Endothelial cell of umbilical vein (primary cell): ENCODE data around the gene RNF224. TPM values are rescaled to one million over a fixed set of nuclear protein-coding genes. Genes with fewer than 3 reads are reported as not detected.

Experiments used
- BruUV-seq: library from RNA; stranded (reverse); fragments of 400-500 nt; replicated peaks from 2 replicates; lab custom pipeline; 2021; lab: Mats Ljungman, UMichigan
- CTCF ChIA-PET: fragments of 300-600, 350-600 bp; sonication (Branson Sonifier 250); formaldehyde crosslinking; loops from one replicate; lab custom pipeline; 2021; ENCODE audit warnings: antibody characterized with exemption, inconsistent platforms; lab: Charles Lee
- POLR2A ChIA-PET: fragments of 300-600, 350-600 bp; sonication (Branson Sonifier 250); formaldehyde crosslinking; loops from one replicate; lab custom pipeline; 2021; ENCODE audit warnings: antibody characterized with exemption, inconsistent platforms; lab: Charles Lee
- DNase-seq: peaks from one replicate; pipeline ENCODE4 v3.0.0-alpha.2; 2011; ENCODE audit warnings: low read depth, low spot score
- FAIRE-seq: peaks from 2 replicates; lab custom pipeline; 2011; peaks lifted over from hg19 to GRCh38; lab: Jason Lieb, UNC
- H2AFZ ChIP-seq: 2 replicates; pipeline ENCODE4 v1.6.0; 2012; ENCODE audit warnings: low read depth, low read length, control low read depth, inconsistent platforms
- H3K27ac ChIP-seq: 2 replicates; pipeline ENCODE4 v1.5.1; 2011; ENCODE audit warnings: low read depth, mild to moderate bottlenecking, control low read depth, low read length, moderate library complexity; ENCODE audit not compliant: insufficient read depth
- H3K27me3 ChIP-seq, 2 experiments: 2 replicates each; pipeline versions ENCODE4 v1.6.0 to v1.6.1; 2011; ENCODE audit warnings: low read length in 2 of 2, mixed read lengths in 1 of 2; ENCODE audit not compliant: control insufficient read depth in 2 of 2, insufficient read depth in 2 of 2
- H3K36me3 ChIP-seq, 2 experiments: 2 replicates in 1 of 2; 3 replicates in 1 of 2; pipeline ENCODE4 v1.5.1; 2011; ENCODE audit warnings: low read length in 2 of 2, mild to moderate bottlenecking in 1 of 2, moderate library complexity in 1 of 2; ENCODE audit not compliant: control insufficient read depth in 2 of 2, insufficient read depth in 2 of 2; ENCODE audit errors: extremely low read depth in 1 of 2
- H3K4me1 ChIP-seq: 3 replicates; pipeline ENCODE4 v1.5.1; 2011; ENCODE audit warnings: mild to moderate bottlenecking, low read length; ENCODE audit not compliant: control insufficient read depth, insufficient read depth; ENCODE audit errors: extremely low read depth
- H3K4me2 ChIP-seq: 2 replicates; pipeline ENCODE4 v1.6.1; 2011; ENCODE audit warnings: low read length, control low read depth, mixed read lengths; ENCODE audit not compliant: insufficient read depth
- H3K4me3 ChIP-seq, 3 experiments: fragments of 200-600 bp in 1 of 3; sonication (generic), shearing (Covaris generic) in 1 of 3; replicated peaks in 1 of 3; 2 replicates each; pipeline ENCODE4 v1.5.1; 2011 to 2016; ENCODE audit warnings: control low read depth in 3 of 3, low read length in 3 of 3, mild to moderate bottlenecking in 2 of 3, inconsistent platforms in 1 of 3, low read depth in 1 of 3, moderate library complexity in 1 of 3; ENCODE audit not compliant: insufficient read depth in 1 of 3
- H3K79me2 ChIP-seq: 2 replicates; pipeline ENCODE4 v1.6.0; 2012; ENCODE audit warnings: low read length, inconsistent platforms; ENCODE audit not compliant: control insufficient read depth, insufficient read depth
- H3K9ac ChIP-seq: replicated peaks from 2 replicates; pipeline ENCODE3; 2011; ENCODE audit warnings: low read length, control low read depth; ENCODE audit not compliant: insufficient read depth; ENCODE audit errors: extremely low read depth
- H3K9me1 ChIP-seq: replicated peaks from 3 replicates; pipeline ENCODE4 v1.6.0; 2011; ENCODE audit warnings: mild to moderate bottlenecking, low read length; ENCODE audit not compliant: control insufficient read depth, insufficient read depth; ENCODE audit errors: extremely low read depth
- H3K9me3 ChIP-seq: replicated peaks from 2 replicates; pipeline ENCODE4 v1.5.1; 2012; ENCODE audit warnings: low read length, inconsistent platforms; ENCODE audit not compliant: control insufficient read depth, insufficient read depth
- H4K20me1 ChIP-seq: replicated peaks from 2 replicates; pipeline ENCODE3; 2011; ENCODE audit warnings: mild to moderate bottlenecking, low read length; ENCODE audit not compliant: control insufficient read depth, insufficient read depth; ENCODE audit errors: extremely low read depth
- CTCF ChIP-seq, 2 donors: IDR thresholded peaks; 1 replicate in 1 of 2; 2 replicates in 1 of 2; pipeline ENCODE4 v1.5.1; 2011; ENCODE audit warnings: low read length in 2 of 2, mild to moderate bottlenecking in 2 of 2, moderate library complexity in 2 of 2, control low read depth in 1 of 2, inconsistent platforms in 1 of 2, low read depth in 1 of 2; ENCODE audit not compliant: insufficient read depth in 1 of 2; ENCODE audit errors: extremely low read depth in 1 of 2
- EZH2 ChIP-seq: IDR thresholded peaks from 2 replicates; pipeline ENCODE4 v1.6.1; 2012; ENCODE audit warnings: borderline replicate concordance, low read depth, mild to moderate bottlenecking, moderate library complexity, low read length, inconsistent platforms; ENCODE audit not compliant: severe bottlenecking
- FOS ChIP-seq: IDR thresholded peaks from 2 replicates; pipeline ENCODE4 v1.6.1; 2011; ENCODE audit warnings: mild to moderate bottlenecking, low read length, moderate library complexity, borderline replicate concordance; ENCODE audit not compliant: insufficient read depth
- GATA2 ChIP-seq: IDR thresholded peaks from 2 replicates; pipeline ENCODE4 v1.7.0; 2011; ENCODE audit warnings: low read depth, mild to moderate bottlenecking, moderate library complexity, mixed read lengths, low read length; ENCODE audit not compliant: insufficient read length, insufficient read depth
- JUN ChIP-seq: IDR thresholded peaks from 2 replicates; pipeline ENCODE4 v1.6.1; 2011; ENCODE audit warnings: borderline replicate concordance, low read depth; ENCODE audit not compliant: insufficient read length, insufficient read depth
- MYC ChIP-seq: IDR thresholded peaks from one replicate; pipeline ENCODE4 v1.6.1; 2011; ENCODE audit warnings: mild to moderate bottlenecking, low read depth, low read length
- POLR2A ChIP-seq: IDR thresholded peaks from 2 replicates; pipeline ENCODE4 v1.6.1; 2012; ENCODE audit warnings: low read depth, mild to moderate bottlenecking, control low read depth, low read length
- POLR2AphosphoS5 ChIP-seq: IDR thresholded peaks from 2 replicates; pipeline ENCODE4 v1.6.1; 2012; ENCODE audit warnings: low read depth, mild to moderate bottlenecking, control low read depth, low read length, moderate library complexity; ENCODE audit not compliant: insufficient read depth
- dilution Hi-C: fragments of 300-500 bp; cut with MboI; formaldehyde crosslinking; loops from one replicate; pipeline ENCODE4 v1.15.0; 2019; ENCODE audit warnings: low sequenced_read_pairs; ENCODE audit not compliant: extremely low pct_ligation_motif_present
- intact Hi-C: fragments of 100-400 bp; cut with micrococcal nuclease; formaldehyde crosslinking; loops from one replicate; pipeline ENCODE4 v1.10.0; 2022
- polyA plus RNA-seq, 4 experiments: library from polyadenylated mRNA; depleted of rRNA in 3 of 4; stranded (reverse) in 3 of 4; unstranded in 1 of 4; fragments of >200 nt; gene quantifications; 2 replicates each; pipeline versions ENCODE4 v1.2.1 to v1.2.3, GENCODE V29; 2011 to 2012; ENCODE audit warnings: missing spikeins in 1 of 4
- total RNA-seq: library from RNA; stranded (reverse); gene quantifications from 2 replicates; pipeline ENCODE4 v1.2.3, GENCODE V29; 2021
- TF ChIP-seq, protein P1 (sequence below): IDR thresholded peaks from 2 replicates; pipeline ENCODE4 v1.6.1; 2011; ENCODE audit not compliant: insufficient read depth, insufficient read length

RNF224 gene
- total and polyA plus RNA-seq, 2 donors (not counting 3 experiments of a cell fraction or from before 2014, with no cell fraction given): not detected

- TF ChIP-seq GATA2: no peak
- no peak for TF ChIP-seq MYC
- TF ChIP-seq, protein P1, sequence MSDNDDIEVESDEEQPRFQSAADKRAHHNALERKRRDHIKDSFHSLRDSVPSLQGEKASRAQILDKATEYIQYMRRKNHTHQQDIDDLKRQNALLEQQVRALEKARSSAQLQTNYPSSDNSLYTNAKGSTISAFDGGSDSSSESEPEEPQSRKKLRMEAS: no peak
- TF ChIP-seq FOS: no peak
- TF ChIP-seq POLR2AphosphoS5: no peak
- TF ChIP-seq POLR2A: no peak
- TF ChIP-seq CTCF (IDR thresholded peaks at IDR 0.05; ENCODE audit: extremely low read depth in 1 of 2, insufficient read depth in 1 of 2, low read depth in 1 of 2, low read length in 2 of 2): no peak
- TF ChIP-seq JUN: no peak
- no peak for TF ChIP-seq EZH2
- ChIA-PET CTCF (interaction anchor here (1.0 to 1.7 kb wide), 4 partner anchors 9 to 38 kb away, joined by 5 to 8 read pairs (median 6); partner anchors contain the start of genes ANAPC2, RNF224 and SSNA1), POLR2A (interaction anchor here (0.6 kb wide), 1 partner anchor 9 kb away, joined by 3 read pairs; no protein-coding TSS in a partner anchor)
- Histone ChIP-seq H4K20me1 (no peaks in the 10 kb centered on the region), H3K9ac (no peak overlapping the region), H3K27me3 (no peaks in the 10 kb centered on the region), H2AFZ (no peak overlapping the region), H3K4me1 (peaks cover 9% of the 10 kb centered on the region), H3K4me3 (no peak overlapping the region), H3K27ac (no peak overlapping the region), H3K79me2 (peaks cover 4% of the 10 kb centered on the region), H3K9me1 (no peaks in the 10 kb centered on the region), H3K4me2 (no peak overlapping the region), H3K9me3 (no peaks in the 10 kb centered on the region), H3K36me3 (no peaks in the 10 kb centered on the region)
- no peak for FAIRE-seq
- dilution Hi-C loops (no loop called here), intact Hi-C loops (no loop called here)
- BruUV-seq: no TSS peak
- no peak for DNase-seq
These were observed 29.0 kb upstream of the RNF224 start for GRCh38 chr9:137198051-137198901.
